HL-60 (cell line): Measurements from ENCODE around the gene CHM.
A peak's percentile ranks its signal among the peaks of the same experiment; 100 is the strongest.
"Not testable (repeated sequence)": the region's sequence is repeated elsewhere in the genome, so short reads cannot be mapped to it uniquely, and the experiment has no call there.

ENCODE experiments used
- DNase-seq, 2 experiments: peaks; one replicate each; pipeline ENCODE4 v3.0.0-alpha.2; 2010 to 2020; ENCODE audit warnings: low read depth in 1 of 2, low spot score in 1 of 2
- H3K27ac ChIP-seq: fragments of 250-450 bp; sonication (Bioruptor Pico); replicated peaks from 2 replicates; pipeline ENCODE4 v1.5.1; 2020; ENCODE audit warnings: mild to moderate bottlenecking, moderate library complexity
- H3K27me3 ChIP-seq: fragments of 250-450 bp; sonication (Bioruptor Pico); 2 replicates; pipeline ENCODE4 v1.5.1; 2021; ENCODE audit warnings: mild to moderate bottlenecking, moderate library complexity; ENCODE audit not compliant: insufficient read depth, poor library complexity, severe bottlenecking
- H3K4me3 ChIP-seq: replicated peaks from 2 replicates; pipeline ENCODE4 v1.5.1; 2011; ENCODE audit warnings: mild to moderate bottlenecking, control low read depth, low read length; ENCODE audit not compliant: insufficient read depth
- GABPA ChIP-seq: IDR thresholded peaks from 2 replicates; pipeline ENCODE4 v1.6.1; 2012; ENCODE audit warnings: low read depth
- POLR2AphosphoS5 ChIP-seq: IDR thresholded peaks from 2 replicates; pipeline ENCODE4 v1.6.1; 2012; ENCODE audit warnings: low read depth
- SPI1 ChIP-seq: IDR thresholded peaks from 2 replicates; pipeline ENCODE4 v1.6.1; 2012; ENCODE audit warnings: low read depth, mild to moderate bottlenecking, borderline replicate concordance
- TF ChIP-seq, protein P1 (sequence below): IDR thresholded peaks from 2 replicates; pipeline ENCODE4 v1.6.1; 2012; ENCODE audit warnings: low read depth; ENCODE audit not compliant: insufficient replicate concordance
- TF ChIP-seq, protein P2 (sequence below): IDR thresholded peaks from one replicate; pipeline ENCODE4 v1.5.1; 2011; ENCODE audit warnings: low read length, control low read depth, inconsistent platforms; ENCODE audit not compliant: insufficient read depth

The CHM gene

GRCh38 chrX:85988353-85988752, 59.0 kb downstream of the CHM start:
- TF ChIP-seq SPI1 = peak; percentile 60
- TF ChIP-seq, protein P1, sequence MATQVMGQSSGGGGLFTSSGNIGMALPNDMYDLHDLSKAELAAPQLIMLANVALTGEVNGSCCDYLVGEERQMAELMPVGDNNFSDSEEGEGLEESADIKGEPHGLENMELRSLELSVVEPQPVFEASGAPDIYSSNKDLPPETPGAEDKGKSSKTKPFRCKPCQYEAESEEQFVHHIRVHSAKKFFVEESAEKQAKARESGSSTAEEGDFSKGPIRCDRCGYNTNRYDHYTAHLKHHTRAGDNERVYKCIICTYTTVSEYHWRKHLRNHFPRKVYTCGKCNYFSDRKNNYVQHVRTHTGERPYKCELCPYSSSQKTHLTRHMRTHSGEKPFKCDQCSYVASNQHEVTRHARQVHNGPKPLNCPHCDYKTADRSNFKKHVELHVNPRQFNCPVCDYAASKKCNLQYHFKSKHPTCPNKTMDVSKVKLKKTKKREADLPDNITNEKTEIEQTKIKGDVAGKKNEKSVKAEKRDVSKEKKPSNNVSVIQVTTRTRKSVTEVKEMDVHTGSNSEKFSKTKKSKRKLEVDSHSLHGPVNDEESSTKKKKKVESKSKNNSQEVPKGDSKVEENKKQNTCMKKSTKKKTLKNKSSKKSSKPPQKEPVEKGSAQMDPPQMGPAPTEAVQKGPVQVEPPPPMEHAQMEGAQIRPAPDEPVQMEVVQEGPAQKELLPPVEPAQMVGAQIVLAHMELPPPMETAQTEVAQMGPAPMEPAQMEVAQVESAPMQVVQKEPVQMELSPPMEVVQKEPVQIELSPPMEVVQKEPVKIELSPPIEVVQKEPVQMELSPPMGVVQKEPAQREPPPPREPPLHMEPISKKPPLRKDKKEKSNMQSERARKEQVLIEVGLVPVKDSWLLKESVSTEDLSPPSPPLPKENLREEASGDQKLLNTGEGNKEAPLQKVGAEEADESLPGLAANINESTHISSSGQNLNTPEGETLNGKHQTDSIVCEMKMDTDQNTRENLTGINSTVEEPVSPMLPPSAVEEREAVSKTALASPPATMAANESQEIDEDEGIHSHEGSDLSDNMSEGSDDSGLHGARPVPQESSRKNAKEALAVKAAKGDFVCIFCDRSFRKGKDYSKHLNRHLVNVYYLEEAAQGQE = no peak
- no peak overlapping the region for H3K4me3 ChIP-seq
- H3K27me3 ChIP-seq = no peaks in the 10 kb centered on the region
- DNase-seq = no peak
- no peak overlapping the region for H3K27ac ChIP-seq

GRCh38 chrX:85980286-85980685, 67.1 kb downstream of the CHM start:
- TF ChIP-seq, protein P1 = no peak
- no peak for TF ChIP-seq GABPA

GRCh38 chrX:85977218-85977617, 70.1 kb downstream of the CHM start:
- no peak overlapping the region for H3K4me3 ChIP-seq
- H3K27ac ChIP-seq = no peak overlapping the region
- TF ChIP-seq, protein P2, sequence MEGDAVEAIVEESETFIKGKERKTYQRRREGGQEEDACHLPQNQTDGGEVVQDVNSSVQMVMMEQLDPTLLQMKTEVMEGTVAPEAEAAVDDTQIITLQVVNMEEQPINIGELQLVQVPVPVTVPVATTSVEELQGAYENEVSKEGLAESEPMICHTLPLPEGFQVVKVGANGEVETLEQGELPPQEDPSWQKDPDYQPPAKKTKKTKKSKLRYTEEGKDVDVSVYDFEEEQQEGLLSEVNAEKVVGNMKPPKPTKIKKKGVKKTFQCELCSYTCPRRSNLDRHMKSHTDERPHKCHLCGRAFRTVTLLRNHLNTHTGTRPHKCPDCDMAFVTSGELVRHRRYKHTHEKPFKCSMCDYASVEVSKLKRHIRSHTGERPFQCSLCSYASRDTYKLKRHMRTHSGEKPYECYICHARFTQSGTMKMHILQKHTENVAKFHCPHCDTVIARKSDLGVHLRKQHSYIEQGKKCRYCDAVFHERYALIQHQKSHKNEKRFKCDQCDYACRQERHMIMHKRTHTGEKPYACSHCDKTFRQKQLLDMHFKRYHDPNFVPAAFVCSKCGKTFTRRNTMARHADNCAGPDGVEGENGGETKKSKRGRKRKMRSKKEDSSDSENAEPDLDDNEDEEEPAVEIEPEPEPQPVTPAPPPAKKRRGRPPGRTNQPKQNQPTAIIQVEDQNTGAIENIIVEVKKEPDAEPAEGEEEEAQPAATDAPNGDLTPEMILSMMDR = no peak
- no peak for TF ChIP-seq SPI1
- no peak for TF ChIP-seq POLR2AphosphoS5
- TF ChIP-seq GABPA = no peak
- TF ChIP-seq, protein P1 = no peak
- no peaks in the 10 kb centered on the region for H3K27me3 ChIP-seq
- no peak for DNase-seq

More at GRCh38 chrX:85980286-85980685, 67.1 kb downstream of the CHM start:
- no peak overlapping the region for H3K4me3 ChIP-seq
- no peaks in the 10 kb centered on the region for H3K27me3 ChIP-seq
- H3K27ac ChIP-seq = no peak overlapping the region
- no peak for DNase-seq

DNA sequence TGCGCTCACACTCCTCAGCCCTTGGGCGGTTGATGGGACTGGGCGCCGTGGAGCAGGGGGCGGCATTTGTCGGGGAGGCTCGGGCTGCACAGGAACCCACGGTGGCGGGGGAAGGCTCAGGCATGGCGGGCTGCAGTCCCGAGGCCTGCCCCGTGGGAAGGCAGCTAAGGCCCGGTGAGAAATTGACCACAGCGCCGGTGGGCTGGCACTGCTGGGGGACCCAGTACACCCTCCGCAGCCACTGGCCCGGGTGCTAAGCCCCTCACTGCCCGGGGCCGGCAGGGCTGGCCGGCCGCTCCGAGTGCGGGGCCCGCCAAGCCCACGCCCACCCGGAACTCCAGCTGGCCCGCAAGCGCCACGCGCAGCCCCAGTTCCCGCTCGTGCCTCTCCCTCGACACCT, 75.0 kb downstream of the CHM start:
- DNase-seq, H3K27ac ChIP-seq, H3K27me3 ChIP-seq, H3K4me3 ChIP-seq: not testable (repeated sequence)

DNA sequence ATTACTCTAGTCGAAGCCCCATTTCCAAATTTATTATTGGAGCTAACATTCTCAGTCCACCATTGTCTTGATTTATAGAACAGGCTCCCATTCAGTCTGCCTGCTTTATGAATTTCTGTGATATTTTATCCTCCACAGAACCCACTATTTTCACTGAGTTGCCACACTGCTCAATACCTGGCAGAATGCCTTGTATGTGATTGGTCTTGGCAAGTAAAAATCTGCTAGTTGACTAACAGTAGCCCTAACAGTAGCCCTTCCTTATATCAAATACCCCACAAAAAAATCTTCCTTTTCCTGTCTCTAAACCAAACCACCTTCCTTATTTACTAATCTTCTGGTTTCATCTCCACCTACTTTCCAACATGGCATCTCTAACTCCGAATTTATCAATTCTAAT, 82.6 kb downstream of the CHM start:
- TF ChIP-seq GABPA = no peak
- no peak for TF ChIP-seq SPI1
- TF ChIP-seq, protein P2 = no peak
- no peak for TF ChIP-seq POLR2AphosphoS5
- TF ChIP-seq, protein P1 = no peak
- no peak overlapping the region for H3K27ac ChIP-seq
- no peak for DNase-seq
- no peak overlapping the region for H3K4me3 ChIP-seq
- no peaks in the 10 kb centered on the region for H3K27me3 ChIP-seq
